ENCODE data around the gene NXPH4. TPM values are rescaled to one million over a fixed set of nuclear protein-coding genes. Genes with fewer than 3 reads are reported as not detected.

The NXPH4 gene
- total and polyA plus RNA-seq, 2 donors (not counting 1 experiment from before 2014, with no cell fraction given): 3.5 to 8.6 TPM

- H4K20me1 ChIP-seq (ENCODE audit: control insufficient read depth, insufficient read depth, low read length, poor library complexity, severe bottlenecking): peaks cover 8% of the 10 kb centered on the region
- H3K9ac ChIP-seq (ENCODE audit: low read length): peak overlapping the region; percentile 74
- DNase-seq (peak; percentile 91), ATAC-seq (ENCODE audit: low read depth) (peak; percentile 42)
- H3K4me1 ChIP-seq (ENCODE audit: control insufficient read depth in 2 of 2, insufficient read depth in 2 of 2, low read length in 2 of 2): peaks cover 81 to 89% of the 10 kb centered on the region in 2 donors
- TF ChIP-seq, protein P1, sequence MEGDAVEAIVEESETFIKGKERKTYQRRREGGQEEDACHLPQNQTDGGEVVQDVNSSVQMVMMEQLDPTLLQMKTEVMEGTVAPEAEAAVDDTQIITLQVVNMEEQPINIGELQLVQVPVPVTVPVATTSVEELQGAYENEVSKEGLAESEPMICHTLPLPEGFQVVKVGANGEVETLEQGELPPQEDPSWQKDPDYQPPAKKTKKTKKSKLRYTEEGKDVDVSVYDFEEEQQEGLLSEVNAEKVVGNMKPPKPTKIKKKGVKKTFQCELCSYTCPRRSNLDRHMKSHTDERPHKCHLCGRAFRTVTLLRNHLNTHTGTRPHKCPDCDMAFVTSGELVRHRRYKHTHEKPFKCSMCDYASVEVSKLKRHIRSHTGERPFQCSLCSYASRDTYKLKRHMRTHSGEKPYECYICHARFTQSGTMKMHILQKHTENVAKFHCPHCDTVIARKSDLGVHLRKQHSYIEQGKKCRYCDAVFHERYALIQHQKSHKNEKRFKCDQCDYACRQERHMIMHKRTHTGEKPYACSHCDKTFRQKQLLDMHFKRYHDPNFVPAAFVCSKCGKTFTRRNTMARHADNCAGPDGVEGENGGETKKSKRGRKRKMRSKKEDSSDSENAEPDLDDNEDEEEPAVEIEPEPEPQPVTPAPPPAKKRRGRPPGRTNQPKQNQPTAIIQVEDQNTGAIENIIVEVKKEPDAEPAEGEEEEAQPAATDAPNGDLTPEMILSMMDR (IDR thresholded peaks at IDR 0.05): no peak
- no peak for TF ChIP-seq EZH2 (IDR thresholded peaks at IDR 0.05; ENCODE audit: borderline replicate concordance, insufficient read depth, low read depth, low read length, poor library complexity, severe bottlenecking)
- peak overlapping the region; percentile 78 for H2AFZ ChIP-seq (ENCODE audit: insufficient read depth, low read depth, low read length, poor library complexity, severe bottlenecking)
- H3K27me3 ChIP-seq (replicated peaks in 1 of 4; ENCODE audit: control extremely low read depth in 1 of 4, control insufficient read depth in 3 of 4, insufficient read depth in 4 of 4, low read length in 3 of 4): peaks cover 0 to 81% (median 32%) of the 10 kb centered on the region in 4 experiments
- ChIA-PET POLR2A (interaction anchor here (0.7 to 11.2 kb wide), 5 partner anchors 11 to 552 kb away, joined by 3 to 110 read pairs (median 18); partner anchors contain the start of genes NXPH4, PTGES3 and SHMT2), CTCF (interaction anchor here (0.6 to 31.1 kb wide), 7 partner anchors 12 to 159 kb away, joined by 3 to 838 read pairs (median 6); partner anchors contain the start of genes LRP1, NXPH4 and SHMT2)
- under 1% methylated on average over 52 of the region's 72 CpGs for WGBS (ENCODE audit: insufficient coverage)
- H3K27ac ChIP-seq (ENCODE audit: low read length in 2 of 2): peak overlapping the region; percentile 70 to 81
- peak overlapping the region; percentile 89 for H3K4me3 Mint-ChIP-seq
- peaks cover 0 to 24% (median 0%) of the 10 kb centered on the region in 3 donors for H3K9me3 ChIP-seq (ENCODE audit: control extremely low read depth in 1 of 3, control insufficient read depth in 2 of 3, insufficient read depth in 1 of 3, low read length in 2 of 3)
- H3K4me3 ChIP-seq (ENCODE audit: control extremely low read depth in 1 of 5, extremely low read depth in 1 of 5, insufficient read depth in 1 of 5, low read depth in 2 of 5, low read length in 4 of 5): peak overlapping the region; percentile 19 to 79 (median 75)
- H3K27ac Mint-ChIP-seq: peak overlapping the region; percentile 92
- peaks cover 83% of the 10 kb centered on the region for H3K4me1 Mint-ChIP-seq
- peaks cover 12% of the 10 kb centered on the region for H3K27me3 Mint-ChIP-seq
- H3K4me2 ChIP-seq (replicated peaks; ENCODE audit: low read depth, low read length, poor library complexity, severe bottlenecking): peak overlapping the region; percentile 95
- H3K9me3 Mint-ChIP-seq (ENCODE audit: insufficient read depth): no peaks in the 10 kb centered on the region
- intact Hi-C loops (cut with micrococcal nuclease): loop anchor here (1.0 to 5.0 kb wide), 3 partner anchors 128 to 219 kb away; partner anchors contain the start of genes GLI1 and STAT6
- H3K36me3 ChIP-seq (replicated peaks in 1 of 2; ENCODE audit: control extremely low read depth in 1 of 2, control insufficient read depth in 1 of 2, extremely low read depth in 1 of 2, insufficient read depth in 2 of 2, low read length in 1 of 2): no peaks in the 10 kb centered on the region
- H3K79me2 ChIP-seq (ENCODE audit: control insufficient read depth, insufficient read depth, low read length): peaks cover 12% of the 10 kb centered on the region
Measured at GRCh38 chr12:57240066-57240921, 23.7 kb downstream of the NXPH4 start.

Data from B cell (primary cell).